IMR-90 (cell line): ENCODE results near the gene NFKBIA. TPM values are rescaled to one million over a fixed set of nuclear protein-coding genes. Genes with fewer than 3 reads are reported as not detected.
"Not testable (repeated sequence)": the region's sequence is repeated elsewhere in the genome, so short reads cannot be mapped to it uniquely, and the experiment has no call there.

Experiments
- ATAC-seq: fragments of 200-7000 bp; cut with Tn5 transposase; 2 replicates; pipeline ENCODE4 v1.9.1; 2020; ENCODE audit warnings: low read depth, mild to moderate bottlenecking, moderate library complexity
- BruUV-seq: library from RNA; stranded (reverse); fragments of 400-500 nt; replicated peaks from 2 replicates; lab custom pipeline; 2021; lab: Mats Ljungman, UMichigan
- CTCF ChIA-PET: fragments of 300-600 bp; formaldehyde crosslinking; extraction: SDS; loops from one replicate; lab custom pipeline; 2021; ENCODE audit warnings: antibody characterized with exemption; lab: Yijun Ruan, JAX
- POLR2A ChIA-PET: fragments of 300-600 bp; sonication (Branson Sonifier 250); formaldehyde crosslinking; loops from one replicate; lab custom pipeline; 2022; ENCODE audit warnings: antibody characterized with exemption; ENCODE audit not compliant: unreplicated experiment; lab: Charles Lee
- DNase-seq: peaks from one replicate; pipeline ENCODE4 v3.0.0; 2013
- H2AFZ ChIP-seq: replicated peaks from 2 replicates; pipeline ENCODE3; 2013; ENCODE audit warnings: low read length, mild to moderate bottlenecking; ENCODE audit not compliant: poor library complexity
- H2AK5ac ChIP-seq: 2 replicates; pipeline ENCODE4 v1.6.1; 2013; ENCODE audit warnings: low read depth, low read length, inconsistent platforms
- H2AK9ac ChIP-seq: replicated peaks from 2 replicates; pipeline ENCODE3; 2013; ENCODE audit warnings: mild to moderate bottlenecking, low read depth, low read length, moderate library complexity; ENCODE audit not compliant: poor library complexity
- H2BK120ac ChIP-seq: 2 replicates; pipeline ENCODE4 v1.6.1; 2013; ENCODE audit warnings: low read depth, low read length, inconsistent platforms
- H2BK15ac ChIP-seq: 3 replicates; pipeline ENCODE4 v1.6.1; 2013; ENCODE audit warnings: low read depth, low read length, inconsistent platforms
- H2BK20ac ChIP-seq: 2 replicates; pipeline ENCODE4 v1.6.1; 2013; ENCODE audit warnings: low read depth, mild to moderate bottlenecking, inconsistent platforms, low read length, moderate library complexity
- H2BK5ac ChIP-seq: 2 replicates; pipeline ENCODE4 v1.6.1; 2013; ENCODE audit warnings: mild to moderate bottlenecking, low read depth, low read length, inconsistent platforms; ENCODE audit not compliant: poor library complexity, severe bottlenecking
- H3K14ac ChIP-seq: replicated peaks from 2 replicates; pipeline ENCODE4 v1.6.1; 2013; ENCODE audit warnings: low read depth, low read length, inconsistent platforms
- H3K18ac ChIP-seq: 2 replicates; pipeline ENCODE4 v1.6.1; 2013; ENCODE audit warnings: low read depth, low read length, control low read depth
- H3K23ac ChIP-seq: 2 replicates; pipeline ENCODE4 v1.6.1; 2013; ENCODE audit warnings: low read depth, low read length, inconsistent platforms
- H3K27ac ChIP-seq: 2 replicates; pipeline ENCODE4 v1.5.1; 2013; ENCODE audit warnings: mild to moderate bottlenecking, control low read depth, low read length; ENCODE audit not compliant: insufficient read depth
- H3K27me3 ChIP-seq: 2 replicates; pipeline ENCODE4 v1.6.1; 2013; ENCODE audit warnings: low read length; ENCODE audit not compliant: control insufficient read depth, insufficient read depth
- H3K36me3 ChIP-seq: 2 replicates; pipeline ENCODE4 v1.6.1; 2013; ENCODE audit warnings: low read length, mixed read lengths; ENCODE audit not compliant: control insufficient read depth, insufficient read depth
- H3K4ac ChIP-seq: 2 replicates; pipeline ENCODE4 v1.6.1; 2013; ENCODE audit warnings: low read depth, low read length, inconsistent platforms
- H3K4me1 ChIP-seq: 2 replicates; pipeline ENCODE4 v1.6.1; 2013; ENCODE audit warnings: low read length, mixed read lengths; ENCODE audit not compliant: control insufficient read depth, insufficient read depth
- H3K4me2 ChIP-seq: 2 replicates; pipeline ENCODE4 v1.6.1; 2013; ENCODE audit warnings: low read depth, mild to moderate bottlenecking, control low read depth, low read length, moderate library complexity
- H3K4me3 ChIP-seq: 2 replicates; pipeline ENCODE4 v1.5.1; 2013; ENCODE audit warnings: low read depth, mild to moderate bottlenecking, control low read depth, low read length, moderate library complexity; ENCODE audit not compliant: insufficient read depth
- H3K56ac ChIP-seq: 2 replicates; pipeline ENCODE4 v1.6.1; 2013; ENCODE audit warnings: low read length, inconsistent platforms; ENCODE audit not compliant: insufficient read depth; ENCODE audit errors: extremely low read depth
- H3K79me1 ChIP-seq, 2 experiments: 2 replicates each; pipeline ENCODE4 v1.6.1; 2013; ENCODE audit warnings: low read length in 2 of 2, inconsistent platforms in 1 of 2, low read depth in 1 of 2
- H3K9ac ChIP-seq: 2 replicates; pipeline ENCODE4 v1.6.1; 2013; ENCODE audit warnings: low read depth, low read length, control low read depth
- H3K9me1 ChIP-seq: 2 replicates; pipeline ENCODE4 v1.6.1; 2013; ENCODE audit warnings: low read length, inconsistent platforms; ENCODE audit not compliant: insufficient read depth
- H3K9me3 ChIP-seq: 2 replicates; pipeline ENCODE4 v1.6.1; 2013; ENCODE audit warnings: low read length; ENCODE audit not compliant: control insufficient read depth, insufficient read depth
- H4K20me1 ChIP-seq: 2 replicates; pipeline ENCODE4 v1.6.1; 2013; ENCODE audit warnings: low read length, inconsistent platforms; ENCODE audit not compliant: insufficient read depth
- H4K5ac ChIP-seq: 2 replicates; pipeline ENCODE4 v1.6.1; 2013; ENCODE audit warnings: mild to moderate bottlenecking, low read depth, low read length, control low read depth
- H4K8ac ChIP-seq, 2 experiments: 2 replicates each; pipeline ENCODE4 v1.6.1; 2013; ENCODE audit warnings: low read depth in 2 of 2, low read length in 2 of 2, control low read depth in 1 of 2, inconsistent platforms in 1 of 2
- H4K91ac ChIP-seq: 2 replicates; pipeline ENCODE4 v1.6.1; 2013; ENCODE audit warnings: low read depth, low read length, inconsistent platforms; ENCODE audit not compliant: insufficient read depth
- WGBS, 2 experiments: methylation state at CpG; one replicate each; pipeline versions ENCODE4 v1.1.5 to v1.1.7; 2013; ENCODE audit warnings: missing lambda C conversion rate in 2 of 2; ENCODE audit not compliant: insufficient read length in 1 of 2; ENCODE audit errors: extremely low coverage in 2 of 2; 5-methylcytosine and 5-hydroxymethylcytosine counted together
- dilution Hi-C: fragments of 300-500 bp; cut with HindIII; formaldehyde crosslinking; loops from one replicate; pipeline ENCODE4 v1.14.3; 2018; ENCODE audit warnings: low sequenced_read_pairs; ENCODE audit not compliant: unreplicated experiment
- in situ Hi-C: fragments of 300-500 bp; cut with MboI; formaldehyde crosslinking; loops from 3 replicates; pipeline ENCODE4 v1.14.3; 2019; ENCODE audit warnings: low sequenced_read_pairs, inconsistent platforms, mixed read lengths
- intact Hi-C: fragments of 100-400 bp; cut with micrococcal nuclease; formaldehyde crosslinking; loops from 2 replicates; pipeline ENCODE4 v1.10.0; 2022
- polyA plus RNA-seq, 3 experiments: library from polyadenylated mRNA; depleted of rRNA; stranded (reverse); fragments of >200 nt; gene quantifications; 2 replicates each; pipeline ENCODE4 v1.2.3, GENCODE V29; 2012; ENCODE audit warnings: low replicate concordance in 1 of 3
- total RNA-seq: library from RNA; depleted of rRNA; stranded (reverse); fragments of >200 nt; gene quantifications from 2 replicates; pipeline ENCODE4 v1.2.3, GENCODE V29; 2012

Gene NFKBIA
- total and polyA plus RNA-seq, 2 of the 4 experiments (the other 2 are of a cell fraction), result 71.1 to 97.1 TPM

DNA sequence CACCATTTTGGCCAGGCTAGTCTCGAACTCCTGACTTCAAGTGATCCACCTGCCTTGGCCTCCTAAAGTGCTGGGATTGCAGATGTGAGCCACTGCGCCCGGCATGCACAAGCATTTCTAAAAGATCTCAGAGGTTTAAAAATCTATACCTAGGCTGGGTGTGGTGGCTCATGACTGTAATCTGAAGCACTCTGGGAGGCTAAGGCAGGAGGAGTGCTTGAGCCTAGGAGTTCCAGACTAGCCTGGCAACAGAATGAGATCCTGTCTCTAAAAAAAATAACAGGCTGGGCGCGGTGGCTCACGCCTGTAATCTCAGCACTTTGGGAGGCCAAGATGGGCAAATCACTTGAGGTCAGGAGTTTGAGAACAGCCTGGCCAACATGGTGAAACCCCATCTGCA is 49.3 kb downstream of the NFKBIA start:
- H2BK5ac ChIP-seq, H3K18ac ChIP-seq, H3K9me1 ChIP-seq, H3K27me3 ChIP-seq, H4K91ac ChIP-seq, H4K20me1 ChIP-seq, H2AK9ac ChIP-seq, in situ Hi-C loops, H3K79me1 ChIP-seq, H3K4me1 ChIP-seq, H3K4me2 ChIP-seq, H3K56ac ChIP-seq, H2BK120ac ChIP-seq, H3K27ac ChIP-seq, BruUV-seq, H3K36me3 ChIP-seq, H3K9ac ChIP-seq, ATAC-seq, POLR2A ChIA-PET, H4K8ac ChIP-seq, dilution Hi-C loops, H2BK15ac ChIP-seq, H3K23ac ChIP-seq, H2BK20ac ChIP-seq, H3K4me3 ChIP-seq, H4K5ac ChIP-seq, intact Hi-C loops, H3K14ac ChIP-seq, H2AK5ac ChIP-seq, DNase-seq, H2AFZ ChIP-seq, H3K4ac ChIP-seq, H3K9me3 ChIP-seq: not testable (repeated sequence)
- WGBS, 2 experiments, result 80% methylated on average over 1 of the region's 6 CpGs; no CpG with 5 or more reads in 1 of the 2 experiments
- CTCF ChIA-PET, result interaction anchor here (0.6 kb wide), 1 partner anchor 55 kb away, joined by 3 read pairs; no protein-coding TSS in a partner anchor
